Right atrium auricular region (tissue), 2 donors: Measurements from ENCODE around the gene WNT16. TPM values are rescaled to one million over a fixed set of nuclear protein-coding genes. Genes with fewer than 3 reads are reported as not detected.

ENCODE experiments used
- DNase-seq: peaks from one replicate; pipeline ENCODE4 v3.0.0-alpha.2; 2019; ENCODE audit warnings: low spot score
- H3K27ac ChIP-seq, 2 donors: fragments of 200-600 bp; sonication (generic); 1 replicate in 1 of 2; 2 replicates in 1 of 2; pipeline ENCODE4 v1.5.1; 2016 to 2019
- H3K27me3 ChIP-seq, 2 donors: fragments of 200-600 bp; sonication (generic); one replicate each; pipeline versions ENCODE4 v1.5.1 to v1.6.0; 2017 to 2019
- H3K36me3 ChIP-seq: fragments of 200-600 bp; sonication (generic); one replicate; pipeline ENCODE4 v1.5.1; 2016
- H3K4me1 ChIP-seq, 2 donors: fragments of 200-600 bp; sonication (generic); one replicate each; pipeline versions ENCODE4 v1.5.1 to v1.6.0; 2017 to 2019
- H3K4me3 ChIP-seq, 2 donors: fragments of 200-600 bp; sonication (generic); 1 replicate in 1 of 2; 2 replicates in 1 of 2; pipeline ENCODE4 v1.5.1; 2017 to 2019; ENCODE audit warnings: mild to moderate bottlenecking in 1 of 2, moderate library complexity in 1 of 2
- H3K9me3 ChIP-seq, 2 donors: fragments of 200-600 bp; sonication (generic); one replicate each; pipeline ENCODE4 v1.5.1; 2019
- CTCF ChIP-seq, 2 donors: fragments of 200-600 bp; sonication (generic); IDR thresholded peaks; one replicate each; pipeline ENCODE4 v1.5.1; 2019; ENCODE audit warnings: antibody characterized with exemption in 2 of 2
- total RNA-seq, 2 donors: library from RNA; depleted of rRNA; stranded (reverse); fragments of >200 nt; gene quantifications; one replicate each; pipeline ENCODE4 v1.1.0, GENCODE V29; 2016

The WNT16 gene
- total RNA-seq, 2 donors from 2014 or later: 0.12 TPM; not detected in 1

GRCh38 chr7:121383235-121383910, 54.6 kb downstream of the WNT16 start:
- no peak overlapping the region for H3K4me3 ChIP-seq
- peaks cover 0 to 28% of the 10 kb centered on the region in 2 donors for H3K4me1 ChIP-seq
- no peaks in the 10 kb centered on the region for H3K27me3 ChIP-seq
- no peak for DNase-seq
- no peak overlapping the region for H3K27ac ChIP-seq
- no peaks in the 10 kb centered on the region for H3K9me3 ChIP-seq
- H3K36me3 ChIP-seq: no peaks in the 10 kb centered on the region
- TF ChIP-seq CTCF (IDR thresholded peaks at IDR 0.05): no peak

GRCh38 chr7:121384265-121384664, 55.5 kb downstream of the WNT16 start:
- no peaks in the 10 kb centered on the region for H3K27me3 ChIP-seq
- no peak for TF ChIP-seq CTCF (IDR thresholded peaks at IDR 0.05)
- H3K27ac ChIP-seq: no peak overlapping the region
- no peaks in the 10 kb centered on the region for H3K9me3 ChIP-seq
- no peaks in the 10 kb centered on the region for H3K36me3 ChIP-seq
- no peak for DNase-seq
- peaks cover 0 to 31% of the 10 kb centered on the region in 2 donors for H3K4me1 ChIP-seq
- H3K4me3 ChIP-seq: no peak overlapping the region

GRCh38 chr7:121385056-121385799, 56.4 kb downstream of the WNT16 start:
- DNase-seq: no peak
- no peak for TF ChIP-seq CTCF (IDR thresholded peaks at IDR 0.05)
- Histone ChIP-seq H3K27ac (no peak overlapping the region), H3K36me3 (no peaks in the 10 kb centered on the region), H3K4me1 (peaks cover 0 to 31% of the 10 kb centered on the region in 2 donors), H3K4me3 (no peak overlapping the region), H3K9me3 (no peaks in the 10 kb centered on the region), H3K27me3 (no peaks in the 10 kb centered on the region)

- H3K27me3 ChIP-seq: no peaks in the 10 kb centered on the region
These were observed 57.0 kb downstream of the WNT16 start for GRCh38 chr7:121385800-121386179.

GRCh38 chr7:121388950-121389349, 60.1 kb downstream of the WNT16 start:
- DNase-seq: no peak
- no peak overlapping the region for H3K4me3 ChIP-seq
- no peaks in the 10 kb centered on the region for H3K36me3 ChIP-seq
- no peak for TF ChIP-seq CTCF (IDR thresholded peaks at IDR 0.05)
- H3K27ac ChIP-seq: no peak overlapping the region
- no peaks in the 10 kb centered on the region for H3K27me3 ChIP-seq
- H3K4me1 ChIP-seq: peaks cover 0 to 24% of the 10 kb centered on the region in 2 donors
- H3K9me3 ChIP-seq: no peaks in the 10 kb centered on the region

More at GRCh38 chr7:121385800-121386179, 57.0 kb downstream of the WNT16 start:
- H3K27ac ChIP-seq: no peak overlapping the region
- DNase-seq: no peak
- no peaks in the 10 kb centered on the region for H3K36me3 ChIP-seq
- H3K4me3 ChIP-seq: no peak overlapping the region
- H3K4me1 ChIP-seq: peaks cover 0 to 31% of the 10 kb centered on the region in 2 donors
- no peak for TF ChIP-seq CTCF (IDR thresholded peaks at IDR 0.05)
- H3K9me3 ChIP-seq: no peaks in the 10 kb centered on the region
